Mesothelial cell of epicardium (in vitro differentiated cells): ENCODE results near the gene DCAF6. TPM values are rescaled to one million over a fixed set of nuclear protein-coding genes. Genes with fewer than 3 reads are reported as not detected.

ENCODE experiments used
- DNase-seq, 2 experiments: peaks; one replicate each; pipeline ENCODE4 v3.0.0; 2021; ENCODE audit warnings: low spot score in 2 of 2; ENCODE audit not compliant: unreplicated experiment in 2 of 2
- H3K27ac Mint-ChIP-seq: 2 replicates; pipeline ENCODE4 v1.8.0; 2021; ENCODE audit warnings: mixed read lengths
- H3K27me3 Mint-ChIP-seq: 2 replicates; pipeline ENCODE4 v1.8.0; 2021; ENCODE audit warnings: low read depth, mixed read lengths
- H3K36me3 Mint-ChIP-seq: 2 replicates; pipeline ENCODE4 v1.8.0; 2021; ENCODE audit warnings: mixed read lengths
- H3K4me1 Mint-ChIP-seq: 2 replicates; pipeline ENCODE4 v1.8.0; 2021; ENCODE audit warnings: mixed read lengths
- H3K4me3 Mint-ChIP-seq: 2 replicates; pipeline ENCODE4 v1.8.0; 2021; ENCODE audit warnings: mild to moderate bottlenecking, moderate library complexity, mixed read lengths
- H3K9me3 Mint-ChIP-seq: 2 replicates; pipeline ENCODE4 v1.8.0; 2021; ENCODE audit warnings: mixed read lengths
- total RNA-seq: library from RNA; stranded (reverse); gene quantifications from 3 replicates; pipeline ENCODE4 v1.2.1, GENCODE V29; 2021
- TF ChIP-seq, protein P1 (sequence below): fragments of 200-600 bp; sonication (generic); IDR thresholded peaks from one replicate; pipeline ENCODE4 v1.5.0; 2021; ENCODE audit warnings: antibody characterized with exemption; ENCODE audit not compliant: unreplicated experiment

DCAF6 gene
- total RNA-seq, 1 donor from 2014 or later, result 34.0 TPM

DNA sequence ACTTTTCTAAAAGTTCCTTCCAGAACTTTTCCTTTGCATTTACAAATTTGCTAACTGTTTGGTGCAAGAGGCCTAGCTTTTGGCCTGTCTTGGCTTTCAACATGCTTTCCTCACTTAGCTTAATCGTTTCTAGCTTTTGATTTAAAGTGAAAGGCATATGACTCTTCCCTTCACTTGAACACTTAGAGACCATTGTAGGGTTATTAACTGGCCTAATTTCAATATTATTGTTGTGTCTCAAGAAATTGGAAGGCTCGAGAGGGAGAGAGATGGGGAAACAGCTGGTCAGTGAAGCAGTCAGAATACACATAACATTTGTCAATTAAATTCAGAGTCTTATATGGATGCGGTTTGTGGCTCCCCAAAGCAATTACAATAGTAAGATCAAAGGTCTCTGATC lies 63.4 kb downstream of the DCAF6 start:
- Mint-ChIP-seq H3K36me3 (peaks cover 19% of the 10 kb centered on the region), H3K27me3 (no peaks in the 10 kb centered on the region), H3K27ac (no peak overlapping the region), H3K9me3 (no peaks in the 10 kb centered on the region), H3K4me1 (peaks cover 15% of the 10 kb centered on the region), H3K4me3 (no peak overlapping the region)
- TF ChIP-seq, protein P1, sequence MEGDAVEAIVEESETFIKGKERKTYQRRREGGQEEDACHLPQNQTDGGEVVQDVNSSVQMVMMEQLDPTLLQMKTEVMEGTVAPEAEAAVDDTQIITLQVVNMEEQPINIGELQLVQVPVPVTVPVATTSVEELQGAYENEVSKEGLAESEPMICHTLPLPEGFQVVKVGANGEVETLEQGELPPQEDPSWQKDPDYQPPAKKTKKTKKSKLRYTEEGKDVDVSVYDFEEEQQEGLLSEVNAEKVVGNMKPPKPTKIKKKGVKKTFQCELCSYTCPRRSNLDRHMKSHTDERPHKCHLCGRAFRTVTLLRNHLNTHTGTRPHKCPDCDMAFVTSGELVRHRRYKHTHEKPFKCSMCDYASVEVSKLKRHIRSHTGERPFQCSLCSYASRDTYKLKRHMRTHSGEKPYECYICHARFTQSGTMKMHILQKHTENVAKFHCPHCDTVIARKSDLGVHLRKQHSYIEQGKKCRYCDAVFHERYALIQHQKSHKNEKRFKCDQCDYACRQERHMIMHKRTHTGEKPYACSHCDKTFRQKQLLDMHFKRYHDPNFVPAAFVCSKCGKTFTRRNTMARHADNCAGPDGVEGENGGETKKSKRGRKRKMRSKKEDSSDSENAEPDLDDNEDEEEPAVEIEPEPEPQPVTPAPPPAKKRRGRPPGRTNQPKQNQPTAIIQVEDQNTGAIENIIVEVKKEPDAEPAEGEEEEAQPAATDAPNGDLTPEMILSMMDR, result no peak
- no peak for DNase-seq

DNA sequence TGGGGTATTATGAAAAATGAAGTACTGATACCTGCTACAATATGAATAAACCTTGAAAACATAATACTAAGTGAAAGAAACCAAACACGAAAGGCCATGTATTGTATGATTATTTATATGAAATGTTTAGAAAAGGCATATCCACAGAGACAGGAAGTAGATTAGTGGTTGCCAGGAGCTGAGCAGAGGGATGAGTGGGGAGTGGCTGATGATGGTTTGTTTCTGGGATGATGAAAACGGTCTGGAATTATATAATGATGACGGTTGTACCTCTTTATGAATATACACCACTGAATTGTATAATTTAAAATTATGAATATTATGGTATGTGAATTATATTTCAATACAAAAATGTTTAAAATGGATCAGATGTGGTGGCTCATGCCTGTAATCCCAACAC lies 64.2 kb downstream of the DCAF6 start:
- no peak overlapping the region for H3K4me3 Mint-ChIP-seq
- peaks cover 15% of the 10 kb centered on the region for H3K4me1 Mint-ChIP-seq
- TF ChIP-seq, protein P1, result no peak
- H3K36me3 Mint-ChIP-seq, result peaks cover 18% of the 10 kb centered on the region
- H3K9me3 Mint-ChIP-seq, result no peaks in the 10 kb centered on the region
- H3K27me3 Mint-ChIP-seq, result no peaks in the 10 kb centered on the region
- no peak overlapping the region for H3K27ac Mint-ChIP-seq
- no peak for DNase-seq

GRCh38 chr1:168001213-168001612 lies 64.7 kb downstream of the DCAF6 start:
- TF ChIP-seq, protein P1, result no peak
- Mint-ChIP-seq H3K4me3 (no peak overlapping the region), H3K4me1 (peaks cover 15% of the 10 kb centered on the region), H3K27me3 (no peaks in the 10 kb centered on the region), H3K9me3 (no peaks in the 10 kb centered on the region), H3K27ac (no peak overlapping the region), H3K36me3 (peaks cover 18% of the 10 kb centered on the region)
- no peak for DNase-seq

- Mint-ChIP-seq H3K36me3 (peaks cover 32% of the 10 kb centered on the region), H3K4me1 (peaks cover 7% of the 10 kb centered on the region), H3K4me3 (no peak overlapping the region), H3K27me3 (no peaks in the 10 kb centered on the region), H3K9me3 (no peaks in the 10 kb centered on the region), H3K27ac (no peak overlapping the region)
- TF ChIP-seq, protein P1, result no peak
- no peak for DNase-seq
These were observed 68.0 kb downstream of the DCAF6 start for GRCh38 chr1:168004531-168004930.

DNA sequence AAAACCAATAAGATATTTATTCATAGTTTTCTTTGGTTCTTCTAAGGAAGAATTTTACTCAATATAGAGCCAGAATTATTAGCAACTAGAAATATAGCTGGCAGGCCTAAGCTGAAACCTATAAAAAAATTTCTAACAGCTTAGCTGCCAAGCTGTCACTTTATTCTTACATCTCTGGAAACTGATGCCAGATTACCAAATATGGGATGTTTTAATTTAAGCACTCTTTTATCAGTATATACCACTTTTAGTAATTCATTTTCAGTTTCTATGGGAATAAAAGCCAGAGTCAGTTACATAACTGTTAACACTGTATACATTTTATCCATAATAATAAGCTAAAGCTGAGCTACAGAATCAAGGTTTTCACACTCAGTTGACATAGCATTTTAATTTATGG lies 69.0 kb downstream of the DCAF6 start:
- Mint-ChIP-seq H3K4me1 (peaks cover 6% of the 10 kb centered on the region), H3K9me3 (no peaks in the 10 kb centered on the region), H3K27ac (no peak overlapping the region), H3K27me3 (no peaks in the 10 kb centered on the region), H3K36me3 (peaks cover 30% of the 10 kb centered on the region), H3K4me3 (no peak overlapping the region)
- no peak for DNase-seq
- TF ChIP-seq, protein P1, result no peak

GRCh38 chr1:168007691-168008090 lies 71.2 kb downstream of the DCAF6 start:
- no peak for DNase-seq
- Mint-ChIP-seq H3K9me3 (no peaks in the 10 kb centered on the region), H3K4me3 (no peak overlapping the region), H3K4me1 (no peaks in the 10 kb centered on the region), H3K27ac (no peak overlapping the region), H3K27me3 (no peaks in the 10 kb centered on the region), H3K36me3 (peaks cover 26% of the 10 kb centered on the region)
- TF ChIP-seq, protein P1, result no peak
